Activated CD8-positive, alpha-beta memory T cell treated with anti-CD3 and anti-CD28 coated beads for 24 hours (primary cell): ENCODE data around the gene CYTH1.

Experiments
- DNase-seq: peaks from one replicate; pipeline ENCODE4 v3.0.0-alpha.2; 2020

The CYTH1 gene

DNA sequence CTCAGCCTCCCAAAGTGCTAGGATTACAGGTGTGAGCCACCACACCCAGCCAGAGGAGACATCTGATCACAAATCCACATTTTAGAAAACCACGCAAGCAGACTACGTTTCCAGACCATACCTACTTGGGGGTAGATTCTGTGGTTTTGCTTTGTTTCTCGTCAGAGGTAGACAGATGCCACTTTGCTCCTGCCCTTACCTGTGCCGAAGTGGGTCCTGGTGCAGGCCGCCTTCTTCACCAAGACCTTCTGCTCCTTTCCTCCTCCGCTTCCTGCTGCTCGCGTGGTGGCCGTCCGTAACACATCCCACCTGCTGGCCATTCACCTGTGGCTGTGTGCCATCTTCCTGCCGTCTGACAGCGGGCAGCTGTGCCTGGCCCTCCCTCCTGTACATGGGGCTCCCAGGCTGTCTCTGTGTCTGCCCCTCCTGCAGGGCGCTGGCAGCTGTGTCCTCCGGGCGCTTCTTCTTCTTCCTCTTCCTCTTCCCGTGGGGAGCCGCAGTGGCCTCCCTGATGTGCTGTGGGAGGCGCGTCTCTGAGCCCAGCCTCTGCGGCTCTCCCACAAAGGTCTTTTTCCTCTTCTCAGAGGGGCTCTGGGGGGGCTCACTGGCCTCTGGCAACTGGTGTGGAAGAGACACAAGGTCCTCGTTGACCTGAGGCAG, 21.2 kb upstream of the CYTH1 start:
- no peak for DNase-seq

GRCh38 chr17:78802459-78802858, 20.4 kb upstream of the CYTH1 start:
- no peak for DNase-seq

DNA sequence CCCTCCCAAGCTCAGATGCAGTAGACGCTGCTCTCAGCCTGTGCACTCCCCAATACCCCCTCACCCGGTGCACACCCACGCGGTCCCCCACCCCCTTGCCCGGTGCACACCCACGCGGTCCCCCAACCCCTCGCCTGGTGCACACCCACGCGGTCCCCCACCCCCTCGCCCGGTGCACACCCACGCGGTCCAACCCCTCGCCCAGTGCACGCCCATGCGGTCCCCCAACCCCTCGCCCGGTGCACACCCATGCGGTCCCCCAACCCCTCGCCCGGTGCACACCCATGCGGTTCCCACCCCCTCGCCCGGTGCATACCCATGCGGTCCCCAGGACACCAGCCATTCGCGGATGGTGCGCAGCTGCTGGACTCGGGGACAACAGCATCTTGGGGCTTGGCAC, 19.9 kb upstream of the CYTH1 start:
- no peak for DNase-seq

- DNase-seq: no peak
Observed at GRCh38 chr17:78800132-78800931, 18.3 kb upstream of the CYTH1 start.

GRCh38 chr17:78798695-78799559, 16.9 kb upstream of the CYTH1 start:
- no peak for DNase-seq

DNA sequence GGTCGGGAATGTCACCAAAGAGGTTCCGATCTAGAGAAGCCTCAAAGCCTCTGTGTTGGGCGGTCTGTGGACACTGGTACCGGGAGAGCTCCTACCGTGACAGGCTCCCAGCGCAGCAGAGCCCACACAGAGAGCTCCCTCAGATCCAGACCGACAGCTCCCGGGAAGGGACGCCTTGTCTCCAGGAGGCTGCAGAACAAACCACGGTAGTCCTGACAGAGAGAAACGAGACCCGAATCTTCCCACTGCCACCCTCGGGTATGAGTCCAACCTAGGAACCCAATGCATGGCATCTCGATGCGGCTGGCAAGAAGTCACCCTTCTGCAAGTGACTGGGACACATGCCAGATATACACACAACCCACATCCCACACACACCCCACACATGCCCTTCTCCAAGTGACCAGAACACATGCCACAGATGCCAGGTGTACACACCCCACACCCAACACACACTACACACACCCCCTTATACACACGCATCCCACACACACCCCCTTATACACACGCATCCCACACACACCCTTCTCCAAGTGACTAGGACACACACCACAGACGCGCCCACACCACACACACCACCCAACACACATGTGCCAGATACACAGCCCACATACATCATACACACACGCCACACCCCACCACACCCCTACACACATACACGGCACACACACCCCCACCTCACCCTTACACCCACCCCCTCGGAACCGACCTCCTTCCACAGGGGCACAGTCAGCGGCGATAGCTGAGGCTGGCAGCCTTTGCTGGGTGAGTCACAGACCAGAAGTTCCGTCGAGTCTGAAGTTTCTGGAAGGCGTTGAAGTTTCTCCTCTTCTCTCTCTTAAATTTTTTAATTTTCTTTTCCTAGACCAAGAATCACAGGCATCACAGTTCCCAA, 15.9 kb upstream of the CYTH1 start:
- DNase-seq: no peak

DNA sequence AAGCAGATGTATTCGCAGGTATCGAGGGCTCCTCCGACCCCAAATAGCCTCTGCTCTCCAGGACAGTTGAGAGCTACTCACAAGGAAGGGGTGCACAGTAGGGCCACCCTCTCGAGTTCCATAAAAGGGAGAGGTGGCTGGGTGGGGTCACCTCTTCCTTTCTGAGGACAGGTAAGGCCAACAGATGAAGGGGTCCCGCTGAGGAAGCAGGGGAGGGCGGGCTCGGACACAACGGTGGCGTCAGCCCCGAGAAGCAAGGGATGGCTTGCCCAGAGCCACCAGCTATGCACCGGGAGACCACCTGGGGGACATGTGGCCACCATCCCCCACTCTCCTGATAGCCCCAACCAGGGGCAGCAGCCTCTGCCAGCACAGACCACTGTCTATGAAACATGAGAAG, 15.1 kb upstream of the CYTH1 start:
- DNase-seq: no peak

DNA sequence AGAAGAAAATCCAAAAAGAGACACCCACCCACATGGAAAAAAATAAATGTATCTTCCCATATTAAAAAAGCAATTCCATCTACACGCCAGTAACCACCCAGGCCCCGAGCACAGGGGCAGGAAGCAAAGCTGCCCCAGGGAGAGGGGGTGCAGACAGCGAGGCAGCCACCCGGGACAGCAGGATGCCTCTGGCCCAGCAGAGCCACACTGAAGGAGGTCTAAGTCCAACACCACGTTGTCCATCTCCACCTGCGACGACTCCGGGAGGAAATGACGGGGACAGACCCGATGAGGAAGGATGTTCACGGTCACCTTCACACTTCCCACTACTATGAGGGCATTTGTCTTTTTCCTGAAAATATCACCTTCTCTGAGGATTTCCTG, 14.4 kb upstream of the CYTH1 start:
- no peak for DNase-seq

- DNase-seq: no peak
Observed at GRCh38 chr17:78795861-78796516, 13.9 kb upstream of the CYTH1 start.

- no peak for DNase-seq
Observed at GRCh38 chr17:78794864-78795640, 13.0 kb upstream of the CYTH1 start.

- no peak for DNase-seq
Observed at GRCh38 chr17:78794399-78794798, 12.3 kb upstream of the CYTH1 start.

GRCh38 chr17:78793968-78794367, 11.9 kb upstream of the CYTH1 start:
- no peak for DNase-seq

DNA sequence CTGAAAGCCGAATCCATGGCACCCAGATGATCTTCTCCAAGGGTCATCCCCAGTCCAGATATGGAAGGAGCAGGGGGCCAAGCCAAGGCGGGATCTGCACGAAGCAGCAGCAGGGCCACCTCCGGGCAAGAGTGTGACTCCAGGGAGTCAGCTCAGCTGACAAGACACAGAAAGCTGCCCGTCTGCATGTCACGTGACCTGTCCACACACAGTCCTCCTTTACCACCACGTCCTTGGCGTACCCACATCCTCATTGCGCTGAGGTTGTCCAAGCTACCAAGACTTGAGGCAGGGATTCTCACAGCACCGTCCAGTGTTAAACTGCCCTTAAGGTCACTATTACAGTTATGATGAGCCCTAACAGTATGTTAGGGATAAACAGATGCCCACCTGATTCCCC, 11.3 kb upstream of the CYTH1 start:
- DNase-seq: no peak

GRCh38 chr17:78791840-78792709, 10.0 kb upstream of the CYTH1 start:
- DNase-seq: no peak

- DNase-seq: no peak
Observed at GRCh38 chr17:78790552-78790951, 8.5 kb upstream of the CYTH1 start.

- no peak for DNase-seq
Observed at GRCh38 chr17:78789663-78790181, 7.6 kb upstream of the CYTH1 start.

DNA sequence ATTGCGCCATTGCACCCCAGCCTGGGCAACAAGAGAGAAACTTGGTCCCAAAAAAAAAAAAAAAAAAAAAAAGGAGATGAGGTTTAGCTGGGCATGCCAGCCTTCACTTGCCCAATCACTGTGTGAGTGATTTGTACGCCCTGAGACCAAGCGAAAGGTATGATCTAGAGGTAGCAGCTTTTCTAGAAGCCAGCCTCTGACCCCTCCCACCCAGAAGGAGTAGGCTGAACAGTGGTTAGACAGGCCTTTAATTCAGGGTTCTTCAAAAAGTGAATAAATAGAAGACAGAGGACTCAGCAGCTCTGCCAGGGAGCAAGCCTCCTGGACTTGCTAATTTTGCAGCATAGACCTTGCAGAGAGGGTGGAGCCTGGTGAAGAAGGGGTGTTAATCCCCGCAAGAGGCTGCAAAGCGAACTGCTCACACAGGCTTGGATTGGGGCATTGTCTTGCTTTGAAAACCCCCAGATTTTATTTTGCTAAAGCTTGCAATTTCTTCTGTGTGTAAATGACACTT, 7.1 kb upstream of the CYTH1 start:
- DNase-seq: no peak

- DNase-seq: no peak
Observed at GRCh38 chr17:78788451-78788850, 6.4 kb upstream of the CYTH1 start.

DNA sequence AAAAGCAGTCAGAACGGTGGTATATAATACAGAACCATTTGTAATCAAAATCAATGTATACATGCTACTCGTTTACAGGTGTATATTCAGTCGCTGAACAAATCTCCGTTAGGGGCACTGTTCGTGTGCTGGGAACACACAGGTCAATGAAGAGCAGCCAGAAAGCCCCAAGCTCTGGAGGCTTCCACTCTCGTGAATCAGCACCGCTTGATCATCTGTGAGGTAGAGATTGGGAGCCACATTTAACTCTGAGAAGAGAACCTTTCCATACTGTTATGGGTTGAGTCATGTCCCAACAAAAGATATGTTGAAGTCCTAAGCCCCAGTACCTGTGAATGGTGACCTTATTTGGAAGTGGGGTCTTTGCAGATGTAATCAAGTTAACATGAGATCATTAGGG, 5.4 kb upstream of the CYTH1 start:
- no peak for DNase-seq

DNA sequence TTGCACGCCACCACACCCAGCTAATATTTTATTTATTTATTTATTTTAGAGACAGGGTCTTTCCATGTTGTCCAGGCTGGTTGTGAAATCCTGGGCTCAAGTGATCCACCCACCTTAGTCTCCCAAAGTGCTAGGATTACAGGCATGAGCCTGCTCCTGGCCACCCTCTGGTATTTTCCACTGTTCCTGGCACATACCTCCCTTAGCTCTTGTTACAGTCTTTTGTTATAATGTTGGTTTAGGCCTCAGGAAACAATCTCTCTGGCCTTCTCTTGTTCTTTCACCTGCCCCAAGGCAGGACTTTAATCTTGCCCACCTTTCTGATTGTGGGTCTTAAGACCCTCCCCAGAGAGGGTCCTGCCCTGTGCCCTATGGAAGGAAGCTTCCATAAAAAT, 3.6 kb upstream of the CYTH1 start:
- no peak for DNase-seq
